ENCODE measurements around the gene CLSTN3. TPM values are rescaled to one million over a fixed set of nuclear protein-coding genes. Genes with fewer than 3 reads are reported as not detected.
A peak's percentile ranks its signal among the peaks of the same experiment; 100 is the strongest.

CLSTN3 gene
- total and polyA plus RNA-seq, 2 donors = 16.5 to 25.3 TPM

DNA sequence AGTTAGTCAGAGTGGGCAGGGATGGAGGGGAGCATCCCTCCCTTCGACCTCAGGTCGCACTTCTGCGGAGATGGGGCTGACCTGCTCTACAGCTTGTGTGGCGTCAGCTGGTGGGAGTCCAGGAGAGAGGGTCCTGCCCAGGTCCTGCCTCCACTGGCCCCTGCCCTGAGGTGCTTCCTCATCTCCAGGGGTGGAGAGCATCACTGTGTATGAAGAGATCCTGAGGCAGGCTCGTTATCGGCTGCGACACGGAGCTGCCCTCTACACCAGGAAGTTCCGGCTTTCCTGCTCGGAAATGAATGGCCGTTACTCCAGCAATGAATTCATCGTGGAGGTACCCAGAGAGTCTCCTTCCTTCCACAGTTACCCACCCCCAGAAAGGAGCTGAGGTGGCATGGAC is 20.2 kb downstream of the CLSTN3 start:
- no peaks in the 10 kb centered on the region for H3K9me3 ChIP-seq (ENCODE audit: control insufficient read depth in 2 of 2, insufficient read depth in 1 of 2, low read length in 1 of 2)
- no peak overlapping the region for H3K4me3 ChIP-seq (ENCODE audit: low read length in 2 of 2)
- no peak for DNase-seq (ENCODE audit: low read depth in 6 of 9, low spot score in 9 of 9)
- no peak overlapping the region for H3K27ac ChIP-seq (ENCODE audit: low read depth in 1 of 2, low read length in 1 of 2)
- no peaks in the 10 kb centered on the region for H3K27me3 ChIP-seq (ENCODE audit: control insufficient read depth in 2 of 2, insufficient read depth in 1 of 2, low read length in 1 of 2)
- H3K4me1 ChIP-seq (ENCODE audit: control insufficient read depth in 2 of 2, insufficient read depth in 2 of 2, low read length in 2 of 2) = no peaks in the 10 kb centered on the region
- H3K36me3 ChIP-seq (ENCODE audit: control insufficient read depth in 2 of 2, insufficient read depth in 2 of 2, low read length in 1 of 2) = peaks cover 24 to 39% of the 10 kb centered on the region in 2 donors
- WGBS = 96% methylated on average over 12 of the region's 12 CpGs

DNA sequence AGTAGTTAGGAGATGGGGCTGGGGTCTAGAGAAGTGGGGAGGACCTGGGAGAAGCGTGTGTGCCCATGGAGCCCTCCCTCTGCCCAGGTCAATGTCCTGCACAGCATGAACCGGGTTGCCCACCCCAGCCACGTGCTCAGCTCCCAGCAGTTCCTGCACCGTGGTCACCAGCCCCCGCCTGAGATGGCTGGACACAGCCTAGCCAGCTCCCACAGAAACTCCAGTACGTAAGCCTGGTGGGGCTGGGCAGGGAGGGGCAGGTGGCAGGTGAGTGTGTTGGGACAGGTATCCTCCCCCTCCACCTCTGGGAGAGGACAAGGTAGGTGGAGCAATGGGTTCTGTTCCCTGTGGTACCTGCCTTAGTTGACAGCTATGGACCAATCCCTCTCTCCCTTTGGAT is 20.7 kb downstream of the CLSTN3 start:
- Histone ChIP-seq H3K27ac (ENCODE audit: low read depth in 1 of 2, low read length in 1 of 2) (no peak overlapping the region), H3K9me3 (ENCODE audit: control insufficient read depth in 2 of 2, insufficient read depth in 1 of 2, low read length in 1 of 2) (no peaks in the 10 kb centered on the region), H3K27me3 (ENCODE audit: control insufficient read depth in 2 of 2, insufficient read depth in 1 of 2, low read length in 1 of 2) (no peaks in the 10 kb centered on the region), H3K4me1 (ENCODE audit: control insufficient read depth in 2 of 2, insufficient read depth in 2 of 2, low read length in 2 of 2) (no peaks in the 10 kb centered on the region), H3K4me3 (ENCODE audit: low read length in 2 of 2) (no peak overlapping the region), H3K36me3 (ENCODE audit: control insufficient read depth in 2 of 2, insufficient read depth in 2 of 2, low read length in 1 of 2) (peaks cover 24 to 42% of the 10 kb centered on the region in 2 donors)
- DNase-seq (ENCODE audit: low read depth in 6 of 9, low spot score in 9 of 9) = no peak
- WGBS = 99% methylated on average over 6 of the region's 6 CpGs

DNA sequence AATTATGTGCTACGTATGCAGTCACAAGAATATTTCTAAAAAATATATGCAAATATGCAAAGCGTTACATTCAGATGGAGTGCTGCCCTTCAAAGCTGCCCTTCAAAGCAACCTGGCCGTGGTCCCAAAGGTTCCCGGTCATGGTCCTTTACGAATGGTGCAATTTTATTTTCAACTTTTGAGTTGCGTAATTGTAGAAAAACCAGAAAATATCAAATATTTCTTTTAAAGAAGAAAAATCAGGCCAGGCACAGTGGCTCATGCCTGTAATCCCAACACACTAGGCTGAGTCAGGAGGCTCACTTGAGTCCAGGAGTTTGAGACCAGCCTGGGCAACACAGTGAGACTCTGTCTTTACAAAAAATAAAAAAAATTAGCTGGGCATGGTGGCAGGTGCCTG is 21.4 kb downstream of the CLSTN3 start:
- 97% methylated on average over 6 of the region's 6 CpGs for WGBS
- Histone ChIP-seq H3K27ac (ENCODE audit: low read depth in 1 of 2, low read length in 1 of 2) (no peak overlapping the region), H3K4me1 (ENCODE audit: control insufficient read depth in 2 of 2, insufficient read depth in 2 of 2, low read length in 2 of 2) (no peaks in the 10 kb centered on the region), H3K36me3 (ENCODE audit: control insufficient read depth in 2 of 2, insufficient read depth in 2 of 2, low read length in 1 of 2) (peaks cover 24 to 44% of the 10 kb centered on the region in 2 donors), H3K4me3 (ENCODE audit: low read length in 2 of 2) (no peak overlapping the region), H3K9me3 (ENCODE audit: control insufficient read depth in 2 of 2, insufficient read depth in 1 of 2, low read length in 1 of 2) (no peaks in the 10 kb centered on the region), H3K27me3 (ENCODE audit: control insufficient read depth in 2 of 2, insufficient read depth in 1 of 2, low read length in 1 of 2) (no peaks in the 10 kb centered on the region)
- no peak for DNase-seq (ENCODE audit: low read depth in 6 of 9, low spot score in 9 of 9)

DNA sequence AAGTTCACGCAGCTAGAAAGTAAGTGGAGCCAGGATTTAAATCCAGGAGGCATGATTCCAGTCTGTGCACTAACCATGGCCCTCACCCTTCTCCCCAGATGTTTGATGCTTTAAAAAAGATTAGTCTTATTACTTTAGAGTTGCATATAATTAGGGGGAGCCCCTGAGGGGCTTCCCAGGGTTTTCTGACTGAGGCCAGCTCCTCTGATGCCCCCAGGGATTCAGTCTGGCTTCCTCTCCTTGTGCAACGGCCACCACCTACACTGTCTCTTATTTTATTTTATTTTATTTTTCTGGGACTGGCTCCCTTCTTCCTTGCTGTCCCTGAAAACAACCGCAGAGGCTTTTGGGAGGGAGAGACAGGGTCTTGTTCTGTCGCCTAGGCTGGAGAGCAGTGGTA is 22.6 kb downstream of the CLSTN3 start:
- Histone ChIP-seq H3K4me3 (ENCODE audit: low read length in 2 of 2) (no peak overlapping the region), H3K4me1 (ENCODE audit: control insufficient read depth in 2 of 2, insufficient read depth in 2 of 2, low read length in 2 of 2) (no peaks in the 10 kb centered on the region), H3K36me3 (ENCODE audit: control insufficient read depth in 2 of 2, insufficient read depth in 2 of 2, low read length in 1 of 2) (peaks cover 24 to 46% of the 10 kb centered on the region in 2 donors), H3K27me3 (ENCODE audit: control insufficient read depth in 2 of 2, insufficient read depth in 1 of 2, low read length in 1 of 2) (no peaks in the 10 kb centered on the region), H3K9me3 (ENCODE audit: control insufficient read depth in 2 of 2, insufficient read depth in 1 of 2, low read length in 1 of 2) (no peaks in the 10 kb centered on the region), H3K27ac (ENCODE audit: low read depth in 1 of 2, low read length in 1 of 2) (no peak overlapping the region)
- 94% methylated on average over 4 of the region's 4 CpGs for WGBS
- no peak for DNase-seq (ENCODE audit: low read depth in 6 of 9, low spot score in 9 of 9)

DNA sequence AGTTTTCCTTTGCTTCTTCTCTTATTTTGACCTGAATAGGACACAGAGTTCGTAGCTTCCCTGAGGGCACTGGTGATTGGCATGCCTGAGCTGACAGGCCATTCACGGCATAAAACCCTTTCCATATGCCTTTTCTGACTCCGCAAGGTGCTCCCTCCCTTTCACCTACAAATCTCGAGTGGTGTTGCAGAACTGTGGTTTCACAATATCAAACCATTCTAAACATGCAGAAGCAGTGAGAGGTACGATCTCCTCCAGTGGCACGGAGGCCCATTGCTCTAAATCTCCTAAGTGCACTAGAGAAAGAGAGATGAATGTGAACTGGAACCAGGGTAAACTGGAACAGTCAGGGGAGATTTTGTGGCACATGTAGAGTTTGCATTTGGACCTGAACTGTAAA is 23.9 kb downstream of the CLSTN3 start:
- Histone ChIP-seq H3K4me1 (ENCODE audit: control insufficient read depth in 2 of 2, insufficient read depth in 2 of 2, low read length in 2 of 2) (no peaks in the 10 kb centered on the region), H3K27me3 (ENCODE audit: control insufficient read depth in 2 of 2, insufficient read depth in 1 of 2, low read length in 1 of 2) (no peaks in the 10 kb centered on the region), H3K27ac (ENCODE audit: low read depth in 1 of 2, low read length in 1 of 2) (no peak overlapping the region), H3K9me3 (ENCODE audit: control insufficient read depth in 2 of 2, insufficient read depth in 1 of 2, low read length in 1 of 2) (peaks cover 0 to 1% of the 10 kb centered on the region in 2 donors), H3K36me3 (ENCODE audit: control insufficient read depth in 2 of 2, insufficient read depth in 2 of 2, low read length in 1 of 2) (peaks cover 17 to 37% of the 10 kb centered on the region in 2 donors), H3K4me3 (ENCODE audit: low read length in 2 of 2) (no peak overlapping the region)
- WGBS = 94% methylated on average over 6 of the region's 6 CpGs
- no peak for DNase-seq (ENCODE audit: low read depth in 6 of 9, low spot score in 9 of 9)

DNA sequence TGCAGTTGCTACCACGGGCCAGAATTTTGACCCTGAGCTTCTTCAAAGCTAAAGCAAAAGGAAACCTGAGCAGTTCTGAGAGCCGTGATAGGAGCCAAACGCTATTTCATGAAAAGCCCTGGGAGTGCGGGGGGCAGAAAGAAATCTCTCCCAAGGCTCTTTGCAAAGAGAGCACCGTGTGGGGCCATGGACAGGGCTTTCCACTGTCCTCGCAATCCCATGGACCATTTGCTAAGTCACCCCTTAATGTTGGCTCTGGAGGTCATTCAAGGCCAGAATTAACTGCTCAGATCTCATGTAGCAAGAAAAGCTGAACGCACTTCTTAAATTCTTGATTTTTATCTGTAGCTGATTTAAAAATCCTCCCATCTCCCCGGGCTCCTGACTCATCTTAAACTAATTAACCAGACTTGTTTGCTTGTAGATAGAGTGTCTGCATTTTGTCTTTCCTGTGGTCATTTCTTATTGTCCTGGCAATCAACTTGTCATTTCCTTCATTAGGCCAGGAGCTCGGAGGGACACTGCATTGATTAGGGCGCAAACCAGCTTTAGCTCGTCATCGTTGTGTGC is 24.8 kb downstream of the CLSTN3 start:
- no peak for DNase-seq (ENCODE audit: low read depth in 6 of 9, low spot score in 9 of 9)
- no peak overlapping the region for H3K4me3 ChIP-seq (ENCODE audit: low read length in 2 of 2)
- H3K27ac ChIP-seq (ENCODE audit: low read depth in 1 of 2, low read length in 1 of 2) = no peak overlapping the region
- H3K4me1 ChIP-seq (ENCODE audit: control insufficient read depth in 2 of 2, insufficient read depth in 2 of 2, low read length in 2 of 2) = no peaks in the 10 kb centered on the region
- WGBS = 95% methylated on average over 12 of the region's 12 CpGs
- H3K27me3 ChIP-seq (ENCODE audit: control insufficient read depth in 2 of 2, insufficient read depth in 1 of 2, low read length in 1 of 2) = no peaks in the 10 kb centered on the region
- H3K9me3 ChIP-seq (ENCODE audit: control insufficient read depth in 2 of 2, insufficient read depth in 1 of 2, low read length in 1 of 2) = peaks cover 0 to 5% of the 10 kb centered on the region in 2 donors
- peaks cover 8 to 28% of the 10 kb centered on the region in 2 donors for H3K36me3 ChIP-seq (ENCODE audit: control insufficient read depth in 2 of 2, insufficient read depth in 2 of 2, low read length in 1 of 2)

DNA sequence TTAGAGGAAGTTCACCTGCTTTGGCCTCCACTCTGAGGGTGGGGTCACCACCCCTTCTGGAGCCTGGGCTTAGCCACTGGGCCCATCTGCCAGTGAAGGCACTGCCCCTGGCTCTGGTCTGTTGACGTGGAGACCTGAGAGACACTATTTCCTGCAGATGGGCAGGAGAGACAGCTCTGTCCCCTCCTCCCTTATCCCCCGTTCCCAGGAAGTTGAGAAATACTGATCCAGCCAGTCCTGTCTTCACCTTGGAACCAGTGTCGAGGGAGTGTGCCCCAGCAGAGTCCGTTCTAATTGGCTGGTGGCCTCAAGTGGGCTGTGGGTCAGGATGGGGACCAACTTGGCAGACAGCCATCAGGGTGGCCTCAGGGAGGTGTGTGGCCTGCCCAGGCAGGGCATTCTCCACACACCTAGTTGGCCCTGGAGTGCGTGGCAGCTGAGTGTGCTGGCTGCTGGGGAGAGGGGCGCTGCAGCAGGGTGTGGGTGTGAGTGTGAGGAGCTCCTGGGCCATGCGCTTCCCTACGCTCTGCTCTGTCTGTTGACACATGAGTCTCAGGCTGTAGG is 25.4 kb downstream of the CLSTN3 start:
- peak overlapping the region in 1 of 2 donors; percentile 26 for H3K27ac ChIP-seq (ENCODE audit: low read depth in 1 of 2, low read length in 1 of 2)
- peaks cover 0 to 5% of the 10 kb centered on the region in 2 donors for H3K9me3 ChIP-seq (ENCODE audit: control insufficient read depth in 2 of 2, insufficient read depth in 1 of 2, low read length in 1 of 2)
- H3K36me3 ChIP-seq (ENCODE audit: control insufficient read depth in 2 of 2, insufficient read depth in 2 of 2, low read length in 1 of 2) = peaks cover 4 to 23% of the 10 kb centered on the region in 2 donors
- DNase-seq (ENCODE audit: low read depth in 6 of 9, low spot score in 9 of 9) = no peak
- 95% methylated on average over 8 of the region's 8 CpGs for WGBS
- H3K4me3 ChIP-seq (ENCODE audit: low read length in 2 of 2) = no peak overlapping the region
- no peaks in the 10 kb centered on the region for H3K27me3 ChIP-seq (ENCODE audit: control insufficient read depth in 2 of 2, insufficient read depth in 1 of 2, low read length in 1 of 2)
- no peaks in the 10 kb centered on the region for H3K4me1 ChIP-seq (ENCODE audit: control insufficient read depth in 2 of 2, insufficient read depth in 2 of 2, low read length in 2 of 2)

DNA sequence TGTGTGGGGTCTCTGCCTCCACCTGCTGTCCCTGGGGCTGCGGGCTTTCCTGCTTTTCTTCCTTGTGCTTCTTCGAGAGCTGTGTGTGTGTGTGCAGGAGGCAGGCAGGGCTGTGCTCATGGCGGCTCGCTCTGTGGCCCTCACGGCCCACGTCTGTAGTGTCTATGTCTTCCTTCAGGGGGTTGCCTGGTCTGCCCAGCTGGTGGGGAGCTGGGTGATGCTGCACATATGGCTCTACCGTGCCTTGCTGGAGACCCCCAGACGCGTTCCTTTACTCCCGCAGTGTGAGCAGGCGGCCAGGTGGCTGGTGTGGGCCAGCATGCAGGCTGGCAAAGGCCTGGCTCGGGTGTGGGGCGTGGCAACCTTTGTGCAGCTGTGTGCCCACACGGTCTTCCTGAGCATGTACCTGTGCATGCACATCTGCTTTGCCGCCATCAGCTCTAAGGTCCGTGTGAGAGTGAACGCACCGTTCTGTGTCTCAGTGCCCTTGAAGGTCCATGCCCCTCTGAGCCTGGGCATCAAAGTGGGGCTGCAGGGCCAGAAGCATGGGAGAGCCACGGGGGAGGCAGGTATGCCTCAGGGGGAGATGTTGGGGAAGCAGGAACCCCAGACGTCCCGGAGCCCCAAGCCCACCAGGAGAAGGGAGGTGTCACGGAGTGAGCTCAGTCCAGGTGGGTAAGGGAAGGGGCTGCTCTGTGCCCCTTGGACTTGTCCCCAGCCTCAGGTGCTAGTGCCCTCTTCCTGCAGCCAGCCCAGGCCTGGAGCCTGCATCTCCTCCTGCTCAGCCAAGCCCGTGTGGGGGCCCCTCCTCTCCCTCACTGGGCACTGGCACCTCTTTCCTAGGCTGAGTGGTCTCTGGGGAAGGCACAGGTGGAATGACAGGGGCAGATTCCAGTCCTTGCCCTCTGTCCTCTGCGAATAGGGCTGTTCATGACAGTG is 26.4 kb downstream of the CLSTN3 start:
- no peaks in the 10 kb centered on the region for H3K27me3 ChIP-seq (ENCODE audit: control insufficient read depth in 2 of 2, insufficient read depth in 1 of 2, low read length in 1 of 2)
- H3K4me1 ChIP-seq (ENCODE audit: control insufficient read depth in 2 of 2, insufficient read depth in 2 of 2, low read length in 2 of 2) = no peaks in the 10 kb centered on the region
- no peak overlapping the region for H3K27ac ChIP-seq (ENCODE audit: low read depth in 1 of 2, low read length in 1 of 2)
- H3K9me3 ChIP-seq (ENCODE audit: control insufficient read depth in 2 of 2, insufficient read depth in 1 of 2, low read length in 1 of 2) = peaks cover 0 to 5% of the 10 kb centered on the region in 2 donors
- WGBS = 88% methylated on average over 24 of the region's 24 CpGs
- no peak overlapping the region for H3K4me3 ChIP-seq (ENCODE audit: low read length in 2 of 2)
- H3K36me3 ChIP-seq (ENCODE audit: control insufficient read depth in 2 of 2, insufficient read depth in 2 of 2, low read length in 1 of 2) = peaks cover 0 to 16% of the 10 kb centered on the region in 2 donors
- no peak for DNase-seq (ENCODE audit: low read depth in 6 of 9, low spot score in 9 of 9)

DNA sequence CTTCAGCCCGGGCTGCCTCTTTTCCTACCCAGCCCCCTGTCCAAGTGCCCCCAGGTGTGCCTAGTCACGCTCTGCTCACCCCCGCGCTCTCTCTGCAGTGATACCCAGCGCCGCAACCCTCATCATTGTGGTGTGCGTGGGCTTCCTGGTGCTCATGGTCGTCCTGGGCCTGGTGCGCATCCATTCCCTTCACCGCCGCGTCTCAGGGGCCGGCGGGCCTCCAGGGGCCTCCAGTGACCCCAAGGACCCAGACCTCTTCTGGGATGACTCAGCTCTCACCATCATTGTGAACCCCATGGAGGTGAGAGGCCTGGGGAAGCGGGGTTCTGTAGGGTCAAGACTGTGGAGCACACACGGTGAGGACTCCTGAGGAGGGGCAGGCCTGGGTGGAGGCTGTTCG is 27.2 kb downstream of the CLSTN3 start:
- 98% methylated on average over 17 of the region's 17 CpGs for whole genome bisulfite sequencing
- H3K27ac ChIP-seq (ENCODE audit: low read depth in 1 of 2, low read length in 1 of 2) = no peak overlapping the region
- H3K4me1 ChIP-seq (ENCODE audit: control insufficient read depth in 2 of 2, insufficient read depth in 2 of 2, low read length in 2 of 2) = peaks cover 0 to 2% of the 10 kb centered on the region in 2 donors
- H3K9me3 ChIP-seq (ENCODE audit: control insufficient read depth in 2 of 2, insufficient read depth in 1 of 2, low read length in 1 of 2) = peaks cover 0 to 5% of the 10 kb centered on the region in 2 donors
- peaks cover 0 to 16% of the 10 kb centered on the region in 2 donors for H3K36me3 ChIP-seq (ENCODE audit: control insufficient read depth in 2 of 2, insufficient read depth in 2 of 2, low read length in 1 of 2)
- DNase-seq (ENCODE audit: low read depth in 6 of 9, low spot score in 9 of 9) = no peak
- peaks cover 0 to 2% of the 10 kb centered on the region in 2 donors for H3K27me3 ChIP-seq (ENCODE audit: control insufficient read depth in 2 of 2, insufficient read depth in 1 of 2, low read length in 1 of 2)
- H3K4me3 ChIP-seq (ENCODE audit: low read length in 2 of 2) = no peak overlapping the region
